Motor neuron (in vitro differentiated cells): Measurements from ENCODE around the gene CEP72. TPM values are rescaled to one million over a fixed set of nuclear protein-coding genes. Genes with fewer than 3 reads are reported as not detected.
A peak's percentile ranks its signal among the peaks of the same experiment; 100 is the strongest.
"Not testable (repeated sequence)": the region's sequence is repeated elsewhere in the genome, so short reads cannot be mapped to it uniquely, and the experiment has no call there.

ENCODE experiments used
- ATAC-seq, 8 experiments: fragments of 200-7000 bp; cut with Tn5 transposase; replicated peaks in 6 of 8; 2 replicates each; pipeline ENCODE4 v1.8.0; 2021; ENCODE audit warnings: mild to moderate bottlenecking in 8 of 8, moderate library complexity in 8 of 8
- H3K27ac ChIP-seq, 2 donors: fragments of 250-450 bp; sonication (Bioruptor Pico); 2 replicates each; pipeline ENCODE4 v1.9.0; 2021; ENCODE audit warnings: antibody characterized with exemption in 2 of 2, mild to moderate bottlenecking in 2 of 2, moderate library complexity in 1 of 2
- H3K4me1 ChIP-seq, 2 donors: fragments of 250-450 bp; sonication (Bioruptor Pico); replicated peaks in 1 of 2; 2 replicates each; pipeline ENCODE4 v1.6.1; 2021; ENCODE audit warnings: antibody characterized with exemption in 2 of 2, mild to moderate bottlenecking in 2 of 2, moderate library complexity in 1 of 2
- H3K4me3 ChIP-seq, 5 donors: fragments of 250-450 bp; sonication (Bioruptor Pico); 2 replicates each; pipeline ENCODE4 v1.9.0; 2021; ENCODE audit warnings: antibody characterized with exemption in 5 of 5, mild to moderate bottlenecking in 5 of 5, moderate library complexity in 4 of 5
- WGBS, 10 experiments: fragments of 450-650 bp; shearing (Covaris generic); methylation state at CpG; one replicate each; pipeline ENCODE4 v1.0.0; 2022; 5-methylcytosine and 5-hydroxymethylcytosine counted together
- in situ Hi-C, 9 experiments: fragments of 400-800 bp; cut with MboI; loops; one replicate each; pipeline ENCODE4 v1.15.0; 2021; ENCODE audit warnings: low sequenced_read_pairs in 9 of 9, low pct_unique_long_range_greater_than_20kb in 2 of 9; ENCODE audit not compliant: unreplicated experiment in 9 of 9
- total RNA-seq, 8 experiments: library from RNA; unstranded; fragments of 300-600 nt; gene quantifications; 2 replicates each; pipeline versions ENCODE4 v1.2.3 to v1.2.4, GENCODE V29; 2022

The CEP72 gene
- total RNA-seq, 8 experiments from 2014 or later = 0.71 to 18.0 (median 2.1) TPM

DNA sequence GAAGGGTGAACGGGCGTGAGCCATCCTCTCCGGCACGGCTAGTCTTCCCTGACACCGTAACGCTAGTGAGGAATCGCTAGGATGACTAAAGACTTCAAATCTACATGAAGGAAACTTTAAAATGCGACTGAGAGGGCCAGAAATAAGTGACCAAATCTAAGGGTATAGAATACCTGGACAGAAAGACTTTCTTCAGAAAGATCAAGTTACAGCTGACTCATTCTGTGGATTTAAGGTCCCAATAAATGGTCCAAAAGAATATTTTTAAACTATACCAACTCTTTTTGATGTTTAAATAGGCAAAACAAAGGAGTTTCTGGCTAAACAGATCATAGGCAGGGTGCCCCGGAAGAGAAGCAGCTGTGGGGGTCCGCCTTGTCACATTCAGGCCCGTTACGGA, 38.9 kb upstream of the CEP72 start:
- Histone ChIP-seq H3K27ac (no peak overlapping the region), H3K4me1 (no peaks in the 10 kb centered on the region), H3K4me3 (no peak overlapping the region)
- in situ Hi-C loops = no loop called here
- ATAC-seq = no peak
- 80 to 100% (median 88%) methylated on average over 2 to 12 of the region's 12 CpGs; no CpG with 5 or more reads in 2 of the 10 experiments for WGBS, 10 experiments

DNA sequence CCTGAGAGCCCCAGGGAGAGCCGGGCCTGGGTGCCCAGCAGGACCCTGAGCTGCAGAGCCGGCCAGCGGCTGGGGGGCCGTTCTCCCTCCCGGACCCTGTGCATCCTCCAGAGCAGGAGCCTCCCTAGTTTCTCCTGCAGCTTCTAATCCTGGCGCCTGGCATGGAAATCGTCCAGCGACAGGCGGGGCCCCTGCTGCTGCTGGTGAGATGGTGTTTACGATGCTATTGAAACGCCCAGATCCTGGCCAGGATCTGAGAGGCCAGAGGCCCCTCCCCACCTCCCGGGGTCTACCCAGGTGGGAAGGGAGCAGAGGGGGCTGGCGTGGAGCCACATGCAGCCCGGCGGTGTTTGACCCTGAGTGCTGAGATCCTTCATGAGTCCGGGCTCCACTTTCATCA, 38.2 kb upstream of the CEP72 start:
- no peak overlapping the region for H3K27ac ChIP-seq
- in situ Hi-C loops = no loop called here
- peak in 2 of 8 experiments; percentile 18 to 75 for ATAC-seq
- H3K4me3 ChIP-seq = no peak overlapping the region
- 75% methylated on average over 11 of the region's 16 CpGs; no CpG with 5 or more reads in 9 of the 10 experiments for WGBS, 10 experiments
- H3K4me1 ChIP-seq = no peaks in the 10 kb centered on the region

DNA sequence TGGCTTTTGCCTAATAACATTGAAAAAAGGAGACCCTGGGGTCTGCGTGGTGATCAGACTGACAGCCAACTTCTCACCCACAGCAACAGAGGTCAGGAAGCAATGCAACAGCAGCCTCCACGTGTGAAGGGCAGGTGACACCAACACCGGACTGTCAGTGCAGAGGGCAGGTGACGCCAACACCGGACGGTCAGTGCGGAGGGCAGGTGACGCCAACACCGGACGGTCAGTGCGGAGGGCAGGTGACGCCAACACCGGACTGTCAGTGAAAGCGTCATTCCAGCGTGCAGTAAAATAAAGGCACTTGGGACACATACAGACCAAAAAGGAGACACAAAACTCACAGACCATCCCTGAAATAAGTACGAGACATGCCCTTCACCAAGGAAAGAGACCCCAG, 37.2 kb upstream of the CEP72 start:
- Histone ChIP-seq H3K4me1 (no peaks in the 10 kb centered on the region), H3K27ac (no peak overlapping the region), H3K4me3 (no peak overlapping the region)
- in situ Hi-C loops = no loop called here
- ATAC-seq = no peak
- WGBS, 10 experiments = 50 to 100% (median 82%) methylated on average over 1 to 15 of the region's 16 CpGs; no CpG with 5 or more reads in 1 of the 10 experiments

DNA sequence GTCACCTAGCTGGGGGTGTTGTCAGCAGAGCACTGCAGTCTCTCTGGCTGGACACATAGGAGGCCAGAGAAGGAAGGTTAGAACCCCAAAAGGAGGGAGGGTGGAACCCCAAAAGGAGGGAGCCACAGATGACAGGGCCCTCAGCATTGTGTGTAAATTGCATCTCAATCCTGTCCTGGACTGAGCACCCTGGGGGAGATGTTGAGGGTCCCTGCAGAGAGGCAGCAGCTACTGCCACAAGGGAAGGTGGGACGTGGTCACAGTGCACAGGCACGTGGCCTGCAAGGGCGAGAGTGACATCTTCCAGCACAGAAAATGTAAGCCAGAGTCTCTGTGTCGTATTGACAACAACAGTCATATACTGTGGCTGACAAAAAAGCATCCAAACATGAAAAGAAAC, 36.5 kb upstream of the CEP72 start:
- Histone ChIP-seq H3K27ac (no peak overlapping the region), H3K4me1 (no peaks in the 10 kb centered on the region), H3K4me3 (no peak overlapping the region)
- no peak for ATAC-seq
- in situ Hi-C loops = no loop called here
- WGBS, 10 experiments = 27 to 63% (median 31%) methylated on average over 1 to 4 of the region's 4 CpGs; no CpG with 5 or more reads in 7 of the 10 experiments

DNA sequence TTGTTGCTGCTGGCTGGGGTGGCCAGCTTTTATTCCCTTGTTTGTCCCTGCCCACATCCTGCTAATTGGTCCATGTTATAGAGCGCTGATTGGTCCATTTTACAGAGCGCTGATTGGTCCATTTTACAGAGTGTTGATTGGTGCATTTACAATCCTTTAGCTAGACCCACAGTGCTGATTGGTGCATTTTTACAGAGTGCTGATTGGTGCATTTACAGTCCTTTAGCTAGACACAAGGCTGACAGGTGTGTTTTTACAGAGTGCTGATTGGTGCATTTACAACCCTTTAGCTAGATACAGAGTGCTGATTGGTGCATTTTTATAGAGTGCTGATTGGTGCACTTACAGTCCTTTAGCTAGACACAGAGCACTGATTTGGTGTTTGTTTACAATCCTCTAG, 34.9 kb upstream of the CEP72 start:
- ATAC-seq, in situ Hi-C loops, H3K27ac ChIP-seq, H3K4me3 ChIP-seq, H3K4me1 ChIP-seq: not testable (repeated sequence)
- WGBS, 10 experiments = 50 to 86% (median 69%) methylated on average over 1 to 2 of the region's 2 CpGs; no CpG with 5 or more reads in 5 of the 10 experiments

DNA sequence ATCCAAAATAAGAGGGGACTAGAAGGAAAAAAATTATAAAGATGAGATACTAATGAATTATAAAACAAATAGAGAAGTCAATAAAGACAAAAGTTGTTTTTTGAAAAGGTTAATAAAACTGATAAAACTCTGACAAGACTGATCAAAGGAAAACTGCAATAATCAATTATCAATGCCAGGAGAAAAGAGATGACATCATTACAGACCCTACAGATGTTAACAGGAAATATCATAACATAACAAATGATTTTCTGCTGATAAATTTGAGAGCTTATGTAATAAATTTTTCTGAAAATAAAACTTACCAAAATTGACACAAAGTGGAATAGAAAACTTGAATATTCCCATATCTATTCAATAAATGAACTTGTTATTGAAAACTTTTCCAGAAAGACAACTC, 34.3 kb upstream of the CEP72 start:
- in situ Hi-C loops = no loop called here
- ATAC-seq = no peak
- Histone ChIP-seq H3K27ac (no peak overlapping the region), H3K4me3 (no peak overlapping the region), H3K4me1 (no peaks in the 10 kb centered on the region)

DNA sequence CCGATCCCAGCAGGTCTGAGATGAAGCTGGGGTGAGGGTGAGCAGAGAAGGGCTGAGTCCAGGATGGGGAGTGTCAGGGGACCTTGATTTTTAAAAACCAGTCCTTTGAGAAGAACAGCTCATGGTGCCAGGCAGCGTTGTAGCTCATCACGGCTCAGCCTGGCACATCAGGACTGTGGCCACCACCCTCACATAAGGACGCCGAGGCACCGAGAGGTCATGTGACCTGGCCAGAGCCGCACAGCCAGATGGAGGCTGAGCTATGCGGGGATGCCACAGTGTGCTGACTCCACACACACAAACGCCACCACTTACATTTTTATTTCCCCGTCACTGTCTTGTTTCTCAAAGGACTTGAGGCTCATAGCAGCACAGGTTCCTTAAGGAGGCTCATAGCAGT, 32.9 kb upstream of the CEP72 start:
- Histone ChIP-seq H3K4me3 (no peak overlapping the region), H3K4me1 (no peaks in the 10 kb centered on the region), H3K27ac (no peak overlapping the region)
- in situ Hi-C loops = no loop called here
- 0 to 83% (median 67%) methylated on average over 1 to 5 of the region's 10 CpGs; no CpG with 5 or more reads in 1 of the 10 experiments for WGBS, 10 experiments
- ATAC-seq = no peak

DNA sequence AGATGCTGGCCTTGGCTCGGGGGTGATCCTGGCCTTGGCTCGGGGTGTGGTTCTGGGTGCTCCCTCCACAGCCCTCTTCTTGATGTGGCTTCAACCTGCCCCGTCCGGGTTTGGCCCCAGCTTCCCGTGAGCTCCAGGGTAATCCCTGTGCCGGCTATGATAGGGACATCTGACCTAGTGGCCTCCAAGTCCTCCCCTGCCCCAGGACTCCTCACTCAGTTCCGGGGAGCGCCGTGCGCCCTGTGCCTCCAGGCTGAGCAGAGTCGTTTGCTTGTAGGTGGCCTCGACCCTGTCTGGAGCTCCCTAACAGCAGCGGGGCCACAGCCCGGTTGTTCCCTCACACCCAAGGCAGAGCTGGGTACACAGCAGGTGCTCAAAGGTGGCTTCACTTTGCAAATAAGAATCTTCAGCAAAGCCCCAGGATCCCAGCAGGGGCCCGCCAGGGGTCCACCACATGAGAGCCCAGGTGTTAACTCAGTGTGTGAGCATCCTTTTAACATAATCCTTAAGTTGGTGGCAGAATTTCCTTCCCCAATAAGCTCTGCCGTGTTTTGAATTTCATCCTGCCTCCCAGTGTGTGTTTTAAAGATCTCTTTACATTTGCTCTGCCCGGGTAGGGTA, 32.3 kb upstream of the CEP72 start:
- no peak overlapping the region for H3K27ac ChIP-seq
- in situ Hi-C loops = no loop called here
- H3K4me1 ChIP-seq = no peaks in the 10 kb centered on the region
- WGBS, 10 experiments = 0 to 72% (median 38%) methylated on average over 1 to 12 of the region's 17 CpGs; no CpG with 5 or more reads in 2 of the 10 experiments
- no peak overlapping the region for H3K4me3 ChIP-seq
- peak in 1 of 8 experiments; percentile 20 for ATAC-seq

DNA sequence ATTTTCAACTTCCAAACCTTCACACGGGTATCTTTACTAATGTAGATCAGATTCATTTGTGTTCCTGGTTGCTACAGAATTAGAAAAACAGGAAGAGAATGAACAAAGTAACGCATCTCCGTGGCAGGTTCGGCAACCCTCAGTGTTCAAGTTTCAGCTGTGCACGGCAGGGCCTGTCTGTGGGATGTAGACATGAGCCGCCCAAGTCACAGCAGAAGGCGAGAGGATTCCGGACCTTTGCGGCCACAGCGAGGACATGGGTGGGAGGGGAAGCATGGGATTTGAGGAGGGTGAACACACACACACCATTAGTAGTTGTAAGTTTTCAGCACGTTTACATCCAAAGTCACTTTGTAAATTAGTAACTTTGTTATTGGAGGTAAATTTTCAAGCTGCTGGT, 31.7 kb upstream of the CEP72 start:
- H3K4me3 ChIP-seq = no peak overlapping the region
- in situ Hi-C loops = no loop called here
- H3K4me1 ChIP-seq = no peaks in the 10 kb centered on the region
- ATAC-seq = no peak
- 0 to 90% (median 47%) methylated on average over 1 to 7 of the region's 11 CpGs; no CpG with 5 or more reads in 1 of the 10 experiments for WGBS, 10 experiments
- H3K27ac ChIP-seq = no peak overlapping the region

DNA sequence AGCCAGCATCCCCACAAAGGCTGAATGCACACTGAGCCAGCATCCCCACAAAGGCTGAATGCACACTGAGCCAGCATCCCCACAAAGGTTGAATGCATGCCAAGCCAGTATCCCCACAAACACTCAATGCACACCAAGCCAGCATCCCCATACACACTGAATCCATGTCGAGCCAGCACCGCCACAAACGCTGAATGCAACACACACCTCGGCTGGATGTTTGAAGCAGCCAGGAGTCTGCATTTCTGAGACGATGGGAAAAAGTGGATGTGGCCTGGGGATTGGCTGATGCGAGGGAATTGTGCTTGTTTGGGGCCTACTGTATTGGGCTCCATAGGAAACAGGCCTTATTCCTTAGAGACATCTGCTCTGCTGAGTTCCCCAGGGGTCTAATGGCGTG, 30.9 kb upstream of the CEP72 start:
- H3K4me3 ChIP-seq = no peak overlapping the region
- ATAC-seq = no peak
- H3K27ac ChIP-seq = no peak overlapping the region
- 62 to 100% (median 81%) methylated on average over 1 to 5 of the region's 7 CpGs; no CpG with 5 or more reads in 2 of the 10 experiments for WGBS, 10 experiments
- no peaks in the 10 kb centered on the region for H3K4me1 ChIP-seq
- in situ Hi-C loops = no loop called here

DNA sequence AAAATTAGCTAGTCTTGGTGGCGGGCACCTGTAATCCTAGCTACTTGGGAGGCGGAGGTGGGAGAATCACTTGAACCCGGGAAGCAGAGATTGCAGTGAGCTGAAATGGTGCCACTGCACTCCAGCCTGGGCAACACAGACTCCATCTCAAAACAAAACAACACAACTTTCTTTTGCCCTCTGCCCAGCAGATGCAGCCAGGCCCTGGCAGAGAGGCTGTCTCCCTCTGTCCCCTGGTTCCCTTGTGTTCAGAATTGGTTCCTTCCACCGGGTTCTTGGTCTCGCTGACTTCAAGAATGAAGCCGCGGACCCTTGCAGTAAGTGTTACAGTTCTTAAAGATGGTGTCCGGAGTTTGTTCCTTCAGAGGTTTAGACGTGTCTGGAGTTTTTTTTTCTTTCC, 30.2 kb upstream of the CEP72 start:
- in situ Hi-C loops = no loop called here
- no peak for ATAC-seq
- no peaks in the 10 kb centered on the region for H3K4me1 ChIP-seq
- no peak overlapping the region for H3K4me3 ChIP-seq
- WGBS, 10 experiments = 40 to 100% (median 78%) methylated on average over 1 to 7 of the region's 9 CpGs; no CpG with 5 or more reads in 5 of the 10 experiments
- H3K27ac ChIP-seq = no peak overlapping the region

DNA sequence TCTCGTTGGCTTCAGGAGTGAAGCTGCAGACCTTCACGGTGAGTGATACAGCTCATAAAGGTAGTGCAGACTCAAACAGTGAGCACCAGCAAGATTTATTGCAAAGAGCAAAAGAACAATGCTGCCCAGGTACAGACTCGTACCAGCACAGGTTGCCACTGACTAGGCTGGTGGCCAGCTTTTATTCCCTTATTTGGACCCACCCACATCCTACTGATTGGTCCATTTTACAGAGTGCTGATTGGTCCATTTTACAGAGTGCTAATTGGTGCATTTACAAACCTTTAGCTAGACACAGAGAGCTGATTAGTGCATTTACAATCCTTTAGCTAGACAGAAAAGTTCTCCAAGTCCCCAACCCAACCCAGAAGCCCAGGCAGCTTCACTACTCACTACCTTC, 29.7 kb upstream of the CEP72 start:
- WGBS, 10 experiments = 54 to 100% (median 86%) methylated on average over 1 to 3 of the region's 3 CpGs; no CpG with 5 or more reads in 3 of the 10 experiments
- ATAC-seq, H3K4me3 ChIP-seq, H3K4me1 ChIP-seq, H3K27ac ChIP-seq, in situ Hi-C loops: not testable (repeated sequence)

DNA sequence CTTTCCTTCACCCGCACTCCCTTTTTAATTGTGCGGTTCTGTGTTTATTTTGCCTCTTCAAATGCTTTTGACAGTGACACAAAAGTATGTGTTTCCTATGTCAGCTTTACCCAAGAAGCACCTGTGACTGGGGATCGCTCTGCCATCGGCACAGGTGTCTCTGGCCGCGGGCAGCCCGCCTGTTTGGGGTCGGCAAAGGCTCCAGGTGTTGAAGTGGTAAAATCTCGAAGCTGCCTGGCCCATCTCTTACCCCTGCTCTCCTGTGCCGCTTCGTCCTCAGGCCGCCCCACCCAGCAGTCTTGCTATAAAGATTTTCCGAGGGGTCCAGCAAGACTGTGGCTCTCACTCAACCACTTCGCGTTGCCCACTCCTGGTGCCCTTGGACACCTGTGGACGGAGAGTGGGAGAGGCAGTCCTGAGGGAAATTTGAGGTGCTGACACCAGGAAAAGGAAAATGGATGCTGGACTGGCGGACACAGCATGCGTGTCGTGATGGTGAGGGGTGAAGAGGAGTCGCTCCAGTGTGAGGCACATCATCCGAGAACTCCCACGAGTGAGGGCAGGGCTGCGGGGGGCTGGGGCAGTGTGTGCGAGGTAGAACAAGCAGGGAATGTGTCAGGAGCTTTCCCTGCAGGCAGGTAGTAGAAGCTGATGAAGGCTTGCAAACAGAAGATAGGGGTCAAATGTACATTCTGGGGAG, 29.1 kb upstream of the CEP72 start:
- H3K27ac ChIP-seq = no peak overlapping the region
- 45 to 93% (median 60%) methylated on average over 1 to 11 of the region's 24 CpGs; no CpG with 5 or more reads in 1 of the 10 experiments for WGBS, 10 experiments
- no peak for ATAC-seq
- in situ Hi-C loops = no loop called here
- H3K4me3 ChIP-seq = no peak overlapping the region
- no peaks in the 10 kb centered on the region for H3K4me1 ChIP-seq

DNA sequence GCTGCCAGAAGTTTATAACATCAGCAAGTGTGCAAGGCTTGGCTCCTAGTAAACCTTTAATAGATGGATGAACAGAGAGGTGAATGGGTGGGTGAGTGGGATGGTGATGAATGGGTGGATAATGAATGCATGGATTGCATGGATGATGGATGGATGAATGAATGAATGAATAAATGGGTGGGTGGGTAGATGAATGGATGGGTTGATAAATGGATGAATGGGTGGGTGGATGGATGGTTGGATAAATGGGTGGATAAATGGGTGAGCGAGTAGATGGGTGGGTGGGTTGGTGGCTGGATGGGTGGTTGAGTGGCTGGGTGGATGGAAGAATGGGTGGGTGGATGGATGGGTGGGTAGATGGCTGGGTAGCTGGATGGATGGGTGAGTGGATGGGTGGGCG, 28.5 kb upstream of the CEP72 start:
- H3K4me1 ChIP-seq = no peaks in the 10 kb centered on the region
- WGBS, 10 experiments = no CpG with 5 or more reads among the region's 2 CpGs
- no peak for ATAC-seq
- in situ Hi-C loops = no loop called here
- no peak overlapping the region for H3K27ac ChIP-seq
- no peak overlapping the region for H3K4me3 ChIP-seq
